Posterior cingulate gyrus (tissue), 11 donors: ENCODE results near the gene HK1.
"Not testable (repeated sequence)": the region's sequence is repeated elsewhere in the genome, so short reads cannot be mapped to it uniquely, and the experiment has no call there.

Experiments used
- DNase-seq, 10 donors: peaks; one replicate each; pipeline versions ENCODE4 v3.0.0 to v3.0.0-alpha.2; 2020 to 2021; ENCODE audit warnings: mixed read lengths in 3 of 10
- intact Hi-C: fragments of 100-400 bp; cut with DNase I; formaldehyde crosslinking; loops from one replicate; pipeline ENCODE4 v1.15.1; 2023

Gene HK1

GRCh38 chr10:69303632-69304051 lies 25.3 kb downstream of the HK1 start:
- no peak for DNase-seq
- intact Hi-C loops: no loop called here

- intact Hi-C loops: no loop called here
- no peak for DNase-seq
Measured at GRCh38 chr10:69306421-69306820, 28.1 kb downstream of the HK1 start.

- DNase-seq: no peak
- intact Hi-C loops: no loop called here
Measured at GRCh38 chr10:69307434-69307833, 29.1 kb downstream of the HK1 start.

GRCh38 chr10:69308304-69308703 lies 30.0 kb downstream of the HK1 start:
- intact Hi-C loops, DNase-seq: not testable (repeated sequence)

- intact Hi-C loops: no loop called here
Measured at GRCh38 chr10:69311309-69311708, 33.0 kb downstream of the HK1 start.

GRCh38 chr10:69312528-69312927 lies 34.2 kb downstream of the HK1 start:
- DNase-seq: no peak
- intact Hi-C loops: no loop called here

More at GRCh38 chr10:69311309-69311708, 33.0 kb downstream of the HK1 start:
- DNase-seq: no peak

GRCh38 chr10:69315100-69315542 lies 36.8 kb downstream of the HK1 start:
- intact Hi-C loops: loop anchor here (5.0 kb wide), 1 partner anchor 73 kb away; no protein-coding TSS in a partner anchor
- DNase-seq: no peak

- intact Hi-C loops: loop anchor here (5.0 kb wide), 1 partner anchor 73 kb away; no protein-coding TSS in a partner anchor
Measured at GRCh38 chr10:69315610-69316312, 37.5 kb downstream of the HK1 start.

GRCh38 chr10:69316313-69317059 lies 38.2 kb downstream of the HK1 start:
- peak in 1 of 10 donors; percentile 62 for DNase-seq

More at GRCh38 chr10:69315610-69316312, 37.5 kb downstream of the HK1 start:
- no peak for DNase-seq

GRCh38 chr10:69317175-69317604 lies 38.9 kb downstream of the HK1 start:
- DNase-seq: no peak
- intact Hi-C loops: loop anchor here (5.0 kb wide), 1 partner anchor 75 kb away; no protein-coding TSS in a partner anchor

More at GRCh38 chr10:69316313-69317059, 38.2 kb downstream of the HK1 start:
- intact Hi-C loops: loop anchor here (5.0 kb wide), 1 partner anchor 74 kb away; no protein-coding TSS in a partner anchor

GRCh38 chr10:69317626-69318105 lies 39.4 kb downstream of the HK1 start:
- intact Hi-C loops: loop anchor here (5.0 kb wide), 1 partner anchor 75 kb away; no protein-coding TSS in a partner anchor
- DNase-seq: peak in 1 of 10 donors; percentile 82

GRCh38 chr10:69318106-69318866 lies 40.0 kb downstream of the HK1 start:
- intact Hi-C loops: loop anchor here (5.0 kb wide), 1 partner anchor 76 kb away; no protein-coding TSS in a partner anchor
- DNase-seq: peak; percentile 70 to 98 (median 86)

GRCh38 chr10:69318867-69319727 lies 40.8 kb downstream of the HK1 start:
- DNase-seq: peak; percentile 34 to 94 (median 56)
- intact Hi-C loops: loop anchor here (5.0 kb wide), 1 partner anchor 77 kb away; no protein-coding TSS in a partner anchor

GRCh38 chr10:69319841-69320316 lies 41.6 kb downstream of the HK1 start:
- intact Hi-C loops: loop anchor here (5.0 kb wide), 1 partner anchor 78 kb away; no protein-coding TSS in a partner anchor
- peak in 1 of 10 donors; percentile 80 for DNase-seq

GRCh38 chr10:69320521-69320920 lies 42.2 kb downstream of the HK1 start:
- intact Hi-C loops: no loop called here
- no peak for DNase-seq

GRCh38 chr10:69321039-69321715 lies 42.9 kb downstream of the HK1 start:
- DNase-seq: peak in 1 of 10 donors; percentile 83
- intact Hi-C loops: no loop called here

- intact Hi-C loops: no loop called here
- no peak for DNase-seq
Measured at GRCh38 chr10:69321865-69322264, 43.6 kb downstream of the HK1 start.

GRCh38 chr10:69322346-69322745 lies 44.0 kb downstream of the HK1 start:
- DNase-seq, intact Hi-C loops: not testable (repeated sequence)
